OCI-LY3 (cell line): ENCODE data around the gene NOP58.

Experiments
- EZH2phosphoT487 ChIP-seq: fragments of 200-600 bp; shearing (Covaris generic); IDR thresholded peaks from 2 replicates; pipeline ENCODE4 v1.6.1; 2018; ENCODE audit warnings: antibody characterized with exemption, mixed run types, low read depth
- TF ChIP-seq, protein P1 (sequence below): fragments of 200-600, 300-600 bp; sonication (generic); IDR thresholded peaks from 2 replicates; pipeline ENCODE4 v1.5.1; 2014; ENCODE audit warnings: antibody characterized with exemption, low read length, low read depth

GRCh38 chr2:202290970-202291369, 25.4 kb downstream of the NOP58 start:
- TF ChIP-seq, protein P1, sequence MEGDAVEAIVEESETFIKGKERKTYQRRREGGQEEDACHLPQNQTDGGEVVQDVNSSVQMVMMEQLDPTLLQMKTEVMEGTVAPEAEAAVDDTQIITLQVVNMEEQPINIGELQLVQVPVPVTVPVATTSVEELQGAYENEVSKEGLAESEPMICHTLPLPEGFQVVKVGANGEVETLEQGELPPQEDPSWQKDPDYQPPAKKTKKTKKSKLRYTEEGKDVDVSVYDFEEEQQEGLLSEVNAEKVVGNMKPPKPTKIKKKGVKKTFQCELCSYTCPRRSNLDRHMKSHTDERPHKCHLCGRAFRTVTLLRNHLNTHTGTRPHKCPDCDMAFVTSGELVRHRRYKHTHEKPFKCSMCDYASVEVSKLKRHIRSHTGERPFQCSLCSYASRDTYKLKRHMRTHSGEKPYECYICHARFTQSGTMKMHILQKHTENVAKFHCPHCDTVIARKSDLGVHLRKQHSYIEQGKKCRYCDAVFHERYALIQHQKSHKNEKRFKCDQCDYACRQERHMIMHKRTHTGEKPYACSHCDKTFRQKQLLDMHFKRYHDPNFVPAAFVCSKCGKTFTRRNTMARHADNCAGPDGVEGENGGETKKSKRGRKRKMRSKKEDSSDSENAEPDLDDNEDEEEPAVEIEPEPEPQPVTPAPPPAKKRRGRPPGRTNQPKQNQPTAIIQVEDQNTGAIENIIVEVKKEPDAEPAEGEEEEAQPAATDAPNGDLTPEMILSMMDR = no peak
- no peak for TF ChIP-seq EZH2phosphoT487
